GM06990 (cell line): ENCODE data around the gene STEEP1.

Experiments used
- DNase-seq: peaks from one replicate; pipeline ENCODE4 v3.0.0-alpha.2; 2011; ENCODE audit not compliant: insufficient read length; ENCODE audit errors: extremely low read depth
- H3K27me3 ChIP-seq: replicated peaks from 2 replicates; pipeline ENCODE4 v1.6.0; 2011; ENCODE audit warnings: low read length; ENCODE audit not compliant: control insufficient read depth, insufficient read depth
- H3K36me3 ChIP-seq: 2 replicates; pipeline ENCODE4 v1.5.1; 2011; ENCODE audit warnings: low read length; ENCODE audit not compliant: control insufficient read depth, insufficient read depth
- H3K4me3 ChIP-seq: replicated peaks from 2 replicates; pipeline ENCODE4 v1.5.1; 2011; ENCODE audit warnings: low read depth, mild to moderate bottlenecking, control low read depth, low read length
- CTCF ChIP-seq: IDR thresholded peaks from 2 replicates; pipeline ENCODE4 v1.5.1; 2011; ENCODE audit warnings: low read length, control low read depth, mild to moderate bottlenecking, inconsistent platforms; ENCODE audit not compliant: insufficient read depth, poor library complexity, severe bottlenecking

The STEEP1 gene

GRCh38 chrX:119604766-119605463 is 39.7 kb upstream of the STEEP1 start:
- DNase-seq: no peak
- Histone ChIP-seq H3K4me3 (peak overlapping the region; percentile 75), H3K36me3 (no peaks in the 10 kb centered on the region), H3K27me3 (no peaks in the 10 kb centered on the region)
- no peak for TF ChIP-seq CTCF

DNA sequence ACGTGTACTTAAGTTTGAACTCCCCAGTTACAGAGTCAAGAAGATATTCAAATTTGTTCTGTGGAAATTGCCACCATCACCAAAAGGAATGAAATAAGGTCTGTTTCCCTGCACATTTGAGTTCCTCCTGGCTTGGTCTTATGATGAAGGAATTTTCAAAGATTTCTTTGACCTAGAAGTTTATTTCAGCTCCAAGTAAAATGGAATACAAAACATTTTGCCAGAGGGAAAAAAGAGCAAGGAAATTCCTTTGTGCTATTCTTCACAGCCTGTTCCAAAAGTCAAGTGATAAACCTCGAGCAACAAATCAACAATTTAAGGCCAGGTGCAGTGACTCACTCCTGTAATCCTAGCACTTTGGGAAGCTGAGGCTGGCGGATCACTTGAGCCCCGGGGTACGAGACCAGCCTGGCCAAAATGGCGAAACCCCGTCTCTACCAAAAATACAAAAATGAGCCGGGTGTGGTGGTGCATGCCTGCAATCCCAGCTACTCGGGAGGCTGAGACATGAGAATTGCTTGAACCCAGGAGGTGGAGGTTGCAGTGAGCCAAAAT is 37.6 kb upstream of the STEEP1 start:
- no peak overlapping the region for H3K4me3 ChIP-seq
- DNase-seq: no peak
- no peak for TF ChIP-seq CTCF
- no peaks in the 10 kb centered on the region for H3K36me3 ChIP-seq
- no peaks in the 10 kb centered on the region for H3K27me3 ChIP-seq

- H3K36me3 ChIP-seq: peaks cover 3% of the 10 kb centered on the region
- no peak for DNase-seq
- TF ChIP-seq CTCF: no peak
- no peak overlapping the region for H3K4me3 ChIP-seq
- H3K27me3 ChIP-seq: no peaks in the 10 kb centered on the region
These were observed 24.6 kb upstream of the STEEP1 start for GRCh38 chrX:119589810-119590209.

DNA sequence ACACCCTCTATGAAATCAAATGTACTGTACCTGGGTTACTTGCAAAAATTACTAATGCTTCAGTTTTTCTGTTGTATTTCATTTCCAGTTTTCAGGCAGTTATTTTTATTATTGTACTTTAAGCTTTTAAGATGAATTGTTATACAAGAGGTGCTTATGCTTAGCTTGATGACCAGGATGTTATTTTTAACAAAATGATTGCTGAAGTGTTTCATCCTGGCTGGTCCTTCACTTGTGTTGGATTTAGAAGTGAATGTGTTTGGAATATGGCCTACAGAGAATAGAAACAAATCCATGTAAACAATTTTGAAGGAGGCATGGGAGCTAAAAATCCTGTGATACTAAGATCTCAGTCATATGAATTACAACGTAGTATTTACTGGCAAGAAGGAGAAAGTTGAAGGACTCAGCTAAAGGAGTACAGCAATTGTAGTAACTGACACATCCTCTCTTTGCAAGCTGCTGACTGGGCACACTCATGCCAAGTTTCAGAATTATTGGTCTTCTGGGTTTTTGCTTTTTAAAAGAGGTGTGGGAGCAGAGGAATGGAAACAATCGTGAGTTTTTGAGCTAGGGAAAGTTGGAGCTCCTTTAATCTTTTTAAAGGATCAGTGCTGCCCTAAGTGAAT is 18.3 kb upstream of the STEEP1 start:
- Histone ChIP-seq H3K4me3 (no peak overlapping the region), H3K27me3 (no peaks in the 10 kb centered on the region), H3K36me3 (no peaks in the 10 kb centered on the region)
- TF ChIP-seq CTCF: no peak
- DNase-seq: no peak

GRCh38 chrX:119579414-119579813 is 14.2 kb upstream of the STEEP1 start:
- H3K36me3 ChIP-seq: no peaks in the 10 kb centered on the region
- H3K27me3 ChIP-seq: no peaks in the 10 kb centered on the region
- no peak overlapping the region for H3K4me3 ChIP-seq
- no peak for TF ChIP-seq CTCF
- peak; percentile 22 for DNase-seq
